Measurements from ENCODE around the gene GATA1.

DNA sequence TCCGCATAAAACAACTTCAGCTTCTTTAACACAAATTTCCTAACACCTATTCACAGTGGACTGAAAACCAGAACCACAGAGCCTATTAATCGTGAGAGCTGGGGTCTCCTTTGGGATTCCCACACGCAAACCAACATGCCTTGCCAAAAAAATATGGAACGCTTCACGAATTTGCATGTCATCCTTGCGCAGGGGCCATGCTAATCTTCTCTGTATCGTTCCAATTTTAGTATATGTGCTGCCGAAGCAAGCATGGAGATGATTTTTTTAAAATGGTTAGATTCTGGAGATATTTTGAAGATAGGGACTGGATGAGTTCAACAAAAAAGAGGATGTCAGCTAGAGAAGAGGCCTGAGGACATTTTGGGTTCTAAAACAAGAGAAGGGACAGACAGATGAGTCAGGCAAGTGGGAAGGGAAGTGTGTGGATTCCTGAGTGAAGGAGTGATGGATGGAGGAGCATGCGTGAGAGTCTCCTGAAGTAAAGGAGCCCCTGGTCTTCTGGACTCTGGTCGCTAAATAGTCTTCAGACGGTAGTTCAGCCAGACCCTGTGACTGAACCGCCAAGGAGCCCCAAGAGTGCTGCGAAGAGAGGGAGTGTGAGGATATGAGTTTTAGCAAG is 9.5 kb upstream of the GATA1 start:
- TF ChIP-seq CTCF (IDR thresholded peaks at IDR 0.05; ENCODE audit: low read length) (no peak), EZH2 (optimal IDR thresholded peaks at IDR 0.05; ENCODE audit: low read depth, low read length) (no peak)
